ENCODE data around the gene GNPTG.

DNA sequence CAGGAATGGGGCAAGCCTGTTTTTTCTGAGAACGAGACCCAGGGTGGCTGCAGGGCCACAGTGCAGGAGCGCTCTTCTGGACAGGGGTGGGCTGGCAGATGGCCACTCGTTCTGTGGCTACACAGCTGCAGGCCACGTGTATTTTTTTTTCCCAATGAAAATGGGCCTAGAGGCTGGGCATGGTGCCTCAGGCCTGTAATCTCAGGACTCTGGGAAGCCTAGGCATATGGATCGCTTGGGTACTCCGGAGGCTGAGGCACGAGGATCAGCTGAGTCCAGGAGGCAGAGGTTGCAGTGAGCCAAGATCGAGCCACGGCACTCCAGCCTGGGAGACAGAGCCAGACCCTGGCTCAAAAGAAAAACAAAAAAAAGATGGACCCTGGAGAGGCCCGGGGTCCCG, 56.0 kb downstream of the GNPTG start:
- TF ChIP-seq, protein P1, sequence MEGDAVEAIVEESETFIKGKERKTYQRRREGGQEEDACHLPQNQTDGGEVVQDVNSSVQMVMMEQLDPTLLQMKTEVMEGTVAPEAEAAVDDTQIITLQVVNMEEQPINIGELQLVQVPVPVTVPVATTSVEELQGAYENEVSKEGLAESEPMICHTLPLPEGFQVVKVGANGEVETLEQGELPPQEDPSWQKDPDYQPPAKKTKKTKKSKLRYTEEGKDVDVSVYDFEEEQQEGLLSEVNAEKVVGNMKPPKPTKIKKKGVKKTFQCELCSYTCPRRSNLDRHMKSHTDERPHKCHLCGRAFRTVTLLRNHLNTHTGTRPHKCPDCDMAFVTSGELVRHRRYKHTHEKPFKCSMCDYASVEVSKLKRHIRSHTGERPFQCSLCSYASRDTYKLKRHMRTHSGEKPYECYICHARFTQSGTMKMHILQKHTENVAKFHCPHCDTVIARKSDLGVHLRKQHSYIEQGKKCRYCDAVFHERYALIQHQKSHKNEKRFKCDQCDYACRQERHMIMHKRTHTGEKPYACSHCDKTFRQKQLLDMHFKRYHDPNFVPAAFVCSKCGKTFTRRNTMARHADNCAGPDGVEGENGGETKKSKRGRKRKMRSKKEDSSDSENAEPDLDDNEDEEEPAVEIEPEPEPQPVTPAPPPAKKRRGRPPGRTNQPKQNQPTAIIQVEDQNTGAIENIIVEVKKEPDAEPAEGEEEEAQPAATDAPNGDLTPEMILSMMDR (IDR thresholded peaks at IDR 0.05; ENCODE audit: low read depth, low read length) = no peak
- TF ChIP-seq POLR2A (IDR thresholded peaks at IDR 0.05; ENCODE audit: extremely low read depth, insufficient read length) (no peak), MYC (IDR thresholded peaks at IDR 0.05; ENCODE audit: low read depth, low read length) (no peak)
- TF ChIP-seq, protein P2, sequence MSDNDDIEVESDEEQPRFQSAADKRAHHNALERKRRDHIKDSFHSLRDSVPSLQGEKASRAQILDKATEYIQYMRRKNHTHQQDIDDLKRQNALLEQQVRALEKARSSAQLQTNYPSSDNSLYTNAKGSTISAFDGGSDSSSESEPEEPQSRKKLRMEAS (IDR thresholded peaks at IDR 0.05; ENCODE audit: low read depth, low read length) = no peak
